Right renal pelvis (tissue), 4 donors: ENCODE measurements around the gene GLOD4. TPM values are rescaled to one million over a fixed set of nuclear protein-coding genes. Genes with fewer than 3 reads are reported as not detected.

Source experiments
- DNase-seq, 4 donors: peaks; one replicate each; pipeline ENCODE4 v3.0.0-alpha.2; 2013; ENCODE audit warnings: low read depth in 4 of 4, low spot score in 3 of 4, missing footprints in 1 of 4
- polyA plus RNA-seq, 4 donors: library from polyadenylated mRNA; unstranded; fragments of 120-200 nt; gene quantifications; one replicate each; pipeline ENCODE4 v1.2.1, GENCODE V29; 2013; ENCODE audit not compliant: insufficient read length in 4 of 4

The GLOD4 gene
- polyA plus RNA-seq, 4 donors, result 108 to 136 (median 119) TPM

- no peak for DNase-seq
Observed at GRCh38 chr17:745406-745805, 36.7 kb downstream of the GLOD4 start.

GRCh38 chr17:744937-745336, 37.1 kb downstream of the GLOD4 start:
- no peak for DNase-seq

GRCh38 chr17:743139-743538, 38.9 kb downstream of the GLOD4 start:
- DNase-seq, result no peak

GRCh38 chr17:742147-742793, 39.8 kb downstream of the GLOD4 start:
- no peak for DNase-seq

- DNase-seq, result no peak
Observed at GRCh38 chr17:740240-741017, 41.7 kb downstream of the GLOD4 start.

- no peak for DNase-seq
Observed at GRCh38 chr17:737561-738113, 44.4 kb downstream of the GLOD4 start.

- no peak for DNase-seq
Observed at GRCh38 chr17:733743-734142, 48.3 kb downstream of the GLOD4 start.

GRCh38 chr17:732902-733720, 49.0 kb downstream of the GLOD4 start:
- peak in 2 of 4 donors; percentile 20 to 41 for DNase-seq

GRCh38 chr17:732067-732901, 49.8 kb downstream of the GLOD4 start, which contains the start of gene TLCD3A:
TSS of gene TLCD3A (plus strand) at chr17:732596. CDS start at chr17:732648, 52 bp downstream.
- peak in 2 of 4 donors; percentile 29 to 33 for DNase-seq

- DNase-seq, result no peak
Observed at GRCh38 chr17:731644-732066, 50.4 kb downstream of the GLOD4 start.

GRCh38 chr17:728911-729310, 53.2 kb downstream of the GLOD4 start:
- no peak for DNase-seq

GRCh38 chr17:726271-726919, 55.7 kb downstream of the GLOD4 start:
- no peak for DNase-seq

- DNase-seq, result no peak
Observed at GRCh38 chr17:725746-726145, 56.3 kb downstream of the GLOD4 start.

- DNase-seq, result no peak
Observed at GRCh38 chr17:725084-725483, 57.0 kb downstream of the GLOD4 start.

- DNase-seq, result no peak
Observed at GRCh38 chr17:721540-721937, 60.5 kb downstream of the GLOD4 start.

GRCh38 chr17:720706-721539, 61.2 kb downstream of the GLOD4 start:
- DNase-seq, result no peak

GRCh38 chr17:718075-718474, 64.0 kb downstream of the GLOD4 start:
- DNase-seq, result no peak
